ENCODE measurements around the gene FAM135A.
"Not testable (repeated sequence)": the region's sequence is repeated elsewhere in the genome, so short reads cannot be mapped to it uniquely, and the experiment has no call there.

FAM135A gene

DNA sequence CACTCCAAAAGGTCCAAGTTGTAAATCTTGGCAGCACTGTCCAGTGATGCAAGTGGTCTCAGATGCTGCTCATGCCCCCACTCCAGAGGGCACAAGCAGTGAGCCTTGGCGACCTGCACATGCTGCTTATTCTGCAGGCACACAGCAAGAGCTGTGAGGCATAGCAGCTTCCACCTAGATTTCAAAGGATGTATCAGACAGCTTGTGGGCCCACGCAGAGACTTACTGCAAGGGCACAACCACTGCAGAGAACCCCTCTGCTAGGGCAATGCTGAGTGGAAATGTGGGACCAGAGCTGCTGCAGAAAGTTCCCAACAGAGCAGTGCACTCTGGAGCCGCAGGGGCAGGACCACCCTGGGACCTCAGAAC is 179.8 kb downstream of the FAM135A start:
- DNase-seq (ENCODE audit: low spot score) = no peak
- TF ChIP-seq, protein P1, sequence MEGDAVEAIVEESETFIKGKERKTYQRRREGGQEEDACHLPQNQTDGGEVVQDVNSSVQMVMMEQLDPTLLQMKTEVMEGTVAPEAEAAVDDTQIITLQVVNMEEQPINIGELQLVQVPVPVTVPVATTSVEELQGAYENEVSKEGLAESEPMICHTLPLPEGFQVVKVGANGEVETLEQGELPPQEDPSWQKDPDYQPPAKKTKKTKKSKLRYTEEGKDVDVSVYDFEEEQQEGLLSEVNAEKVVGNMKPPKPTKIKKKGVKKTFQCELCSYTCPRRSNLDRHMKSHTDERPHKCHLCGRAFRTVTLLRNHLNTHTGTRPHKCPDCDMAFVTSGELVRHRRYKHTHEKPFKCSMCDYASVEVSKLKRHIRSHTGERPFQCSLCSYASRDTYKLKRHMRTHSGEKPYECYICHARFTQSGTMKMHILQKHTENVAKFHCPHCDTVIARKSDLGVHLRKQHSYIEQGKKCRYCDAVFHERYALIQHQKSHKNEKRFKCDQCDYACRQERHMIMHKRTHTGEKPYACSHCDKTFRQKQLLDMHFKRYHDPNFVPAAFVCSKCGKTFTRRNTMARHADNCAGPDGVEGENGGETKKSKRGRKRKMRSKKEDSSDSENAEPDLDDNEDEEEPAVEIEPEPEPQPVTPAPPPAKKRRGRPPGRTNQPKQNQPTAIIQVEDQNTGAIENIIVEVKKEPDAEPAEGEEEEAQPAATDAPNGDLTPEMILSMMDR (IDR thresholded peaks at IDR 0.05; ENCODE audit: borderline replicate concordance, control extremely low read depth, extremely low read depth, insufficient read depth, missing control alignments) = no peak
- in situ Hi-C loops (cut with MboI; ENCODE audit: low sequenced_read_pairs, unreplicated experiment) = no loop called here

DNA sequence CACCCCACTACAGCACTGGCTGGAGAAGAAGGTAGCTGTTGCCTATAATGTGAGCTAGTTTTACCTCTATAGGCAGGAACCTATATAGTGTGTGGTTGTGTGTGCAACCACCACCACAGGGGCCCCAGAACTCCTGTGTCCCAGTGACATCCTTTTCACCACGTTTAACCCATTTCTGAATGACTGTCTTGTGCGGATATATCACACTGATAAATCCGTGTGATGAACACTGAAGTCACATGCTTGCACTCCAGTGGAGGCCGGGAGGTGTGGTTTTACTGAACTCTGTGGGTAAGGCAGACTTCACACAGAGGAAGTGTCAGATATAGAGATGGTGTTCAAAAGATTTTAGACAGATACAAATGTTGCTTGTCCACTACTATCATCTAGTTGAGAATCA is 185.9 kb downstream of the FAM135A start:
- no peak for DNase-seq (ENCODE audit: low spot score)
- TF ChIP-seq, protein P1 (IDR thresholded peaks at IDR 0.05; ENCODE audit: borderline replicate concordance, control extremely low read depth, extremely low read depth, insufficient read depth, missing control alignments) = no peak
- in situ Hi-C loops (cut with MboI; ENCODE audit: low sequenced_read_pairs, unreplicated experiment) = no loop called here

DNA sequence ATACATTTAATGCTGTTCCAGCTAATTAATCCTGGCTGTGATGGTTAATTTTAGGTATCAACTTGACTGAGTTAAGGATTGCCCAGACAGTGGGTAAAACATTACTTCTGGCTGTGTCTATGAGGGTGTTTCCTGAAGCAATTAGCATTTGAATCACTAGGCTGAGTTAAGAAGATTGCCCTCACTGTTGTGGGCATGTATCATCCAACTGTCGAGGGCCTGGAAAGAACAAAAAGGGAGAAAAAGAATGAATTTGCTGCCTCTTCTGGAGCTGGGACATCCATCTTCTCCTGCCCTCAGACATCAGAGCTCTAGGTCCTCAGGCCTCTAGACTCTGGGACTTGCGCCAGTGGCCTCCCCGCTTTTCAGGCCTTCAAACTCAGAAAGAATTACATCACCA is 187.7 kb downstream of the FAM135A start:
- in situ Hi-C loops (cut with MboI; ENCODE audit: low sequenced_read_pairs, unreplicated experiment) = no loop called here
- TF ChIP-seq, protein P1 (IDR thresholded peaks at IDR 0.05; ENCODE audit: borderline replicate concordance, control extremely low read depth, extremely low read depth, insufficient read depth, missing control alignments) = no peak
- DNase-seq (ENCODE audit: low spot score) = no peak

- in situ Hi-C loops (cut with MboI; ENCODE audit: low sequenced_read_pairs, unreplicated experiment) = no loop called here
- TF ChIP-seq, protein P1 (IDR thresholded peaks at IDR 0.05; ENCODE audit: borderline replicate concordance, control extremely low read depth, extremely low read depth, insufficient read depth, missing control alignments) = no peak
- no peak for DNase-seq (ENCODE audit: low spot score)
Measured at GRCh38 chr6:70604254-70604653, 190.9 kb downstream of the FAM135A start.

- DNase-seq (ENCODE audit: low spot score); in situ Hi-C loops (cut with MboI; ENCODE audit: low sequenced_read_pairs, unreplicated experiment): not testable (repeated sequence)
Measured at GRCh38 chr6:70607371-70607770, 194.1 kb downstream of the FAM135A start.

DNA sequence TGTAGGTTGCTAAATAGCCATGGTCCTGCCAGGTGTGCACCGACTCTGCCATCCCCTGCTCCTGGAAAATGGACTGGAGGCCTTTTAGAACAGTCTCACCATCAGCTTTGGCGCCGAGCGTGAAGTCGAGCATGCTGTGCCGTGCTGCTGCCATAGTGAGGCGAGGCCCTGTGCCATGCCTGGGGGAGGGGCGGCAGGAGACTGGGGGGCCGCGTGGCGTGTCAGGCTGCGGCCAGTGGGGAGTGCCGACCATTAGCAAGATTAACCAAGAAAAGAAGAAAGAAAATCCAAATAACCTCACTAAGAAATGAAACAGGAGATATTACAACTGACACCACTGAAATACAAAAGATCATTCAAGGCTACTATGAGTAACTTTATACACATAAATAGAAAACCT is 195.9 kb downstream of the FAM135A start:
- in situ Hi-C loops (cut with MboI; ENCODE audit: low sequenced_read_pairs, unreplicated experiment); DNase-seq (ENCODE audit: low spot score): not testable (repeated sequence)
